Neutrophil (primary cell): Measurements from ENCODE around the gene TRMT61A.

ENCODE experiments used
- H3K27ac ChIP-seq: fragments of 200-600 bp; sonication (generic); 2 replicates; pipeline ENCODE4 v1.5.1; 2016; ENCODE audit warnings: mild to moderate bottlenecking, moderate library complexity
- H3K27me3 ChIP-seq: fragments of 200-600 bp; sonication (generic); 2 replicates; pipeline ENCODE4 v1.6.0; 2016; ENCODE audit warnings: mild to moderate bottlenecking
- H3K36me3 ChIP-seq: fragments of 200-600 bp; sonication (generic); 2 replicates; pipeline ENCODE4 v1.5.1; 2017
- H3K4me1 ChIP-seq, 2 experiments: fragments of 200-600 bp in 1 of 2; sonication (generic) in 1 of 2; 1 replicate in 1 of 2; 2 replicates in 1 of 2; pipeline versions ENCODE4 v1.5.1 to v1.6.1; 2013 to 2016; ENCODE audit warnings: low read depth in 1 of 2, low read length in 1 of 2, mild to moderate bottlenecking in 1 of 2, moderate library complexity in 1 of 2; ENCODE audit not compliant: control insufficient read depth in 1 of 2, insufficient read depth in 1 of 2
- H3K4me3 ChIP-seq, 2 experiments: fragments of 200-600 bp in 1 of 2; sonication (generic) in 1 of 2; 1 replicate in 1 of 2; 2 replicates in 1 of 2; pipeline ENCODE4 v1.5.1; 2013 to 2016; ENCODE audit warnings: low read depth in 1 of 2, low read length in 1 of 2, mild to moderate bottlenecking in 1 of 2, moderate library complexity in 1 of 2
- H3K9me3 ChIP-seq: fragments of 200-600 bp; sonication (generic); 2 replicates; pipeline ENCODE4 v1.5.1; 2016
- CTCF ChIP-seq: fragments of 200-600 bp; sonication (generic); IDR thresholded peaks from 2 replicates; pipeline ENCODE4 v1.5.1; 2016; ENCODE audit warnings: antibody characterized with exemption

Gene TRMT61A

GRCh38 chr14:103488960-103489359, 40.0 kb upstream of the TRMT61A start:
- TF ChIP-seq CTCF: no peak
- Histone ChIP-seq H3K27ac (no peak overlapping the region), H3K27me3 (no peaks in the 10 kb centered on the region), H3K9me3 (no peaks in the 10 kb centered on the region), H3K36me3 (peaks cover 91% of the 10 kb centered on the region), H3K4me1 (peaks cover 0 to 5% of the 10 kb centered on the region in 2 experiments), H3K4me3 (no peak overlapping the region)

- peaks cover 91% of the 10 kb centered on the region for H3K36me3 ChIP-seq
Observed at GRCh38 chr14:103489621-103490020, 39.4 kb upstream of the TRMT61A start.

GRCh38 chr14:103491691-103492090, 37.3 kb upstream of the TRMT61A start:
- H3K36me3 ChIP-seq: peaks cover 97% of the 10 kb centered on the region
- no peak overlapping the region for H3K4me3 ChIP-seq
- no peak overlapping the region for H3K27ac ChIP-seq
- H3K27me3 ChIP-seq: no peaks in the 10 kb centered on the region
- TF ChIP-seq CTCF: no peak
- no peaks in the 10 kb centered on the region for H3K9me3 ChIP-seq
- peaks cover 0 to 5% of the 10 kb centered on the region in 2 experiments for H3K4me1 ChIP-seq

More at GRCh38 chr14:103489621-103490020, 39.4 kb upstream of the TRMT61A start:
- Histone ChIP-seq H3K4me3 (no peak overlapping the region), H3K9me3 (no peaks in the 10 kb centered on the region), H3K4me1 (peaks cover 0 to 5% of the 10 kb centered on the region in 2 experiments), H3K27me3 (no peaks in the 10 kb centered on the region), H3K27ac (no peak overlapping the region)
- no peak for TF ChIP-seq CTCF

GRCh38 chr14:103492156-103492925, 36.7 kb upstream of the TRMT61A start:
- Histone ChIP-seq H3K27ac (no peak overlapping the region), H3K36me3 (peaks cover 100% of the 10 kb centered on the region), H3K9me3 (no peaks in the 10 kb centered on the region), H3K4me1 (peaks cover 0 to 5% of the 10 kb centered on the region in 2 experiments), H3K27me3 (no peaks in the 10 kb centered on the region), H3K4me3 (no peak overlapping the region)
- no peak for TF ChIP-seq CTCF

GRCh38 chr14:103495854-103496253, 33.1 kb upstream of the TRMT61A start:
- peaks cover 99% of the 10 kb centered on the region for H3K36me3 ChIP-seq

More at GRCh38 chr14:103495854-103496253, 33.1 kb upstream of the TRMT61A start:
- H3K27me3 ChIP-seq: no peaks in the 10 kb centered on the region
- H3K4me1 ChIP-seq: peaks cover 0 to 5% of the 10 kb centered on the region in 2 experiments
- TF ChIP-seq CTCF: no peak
- no peak overlapping the region for H3K27ac ChIP-seq
- H3K4me3 ChIP-seq: no peak overlapping the region
- no peaks in the 10 kb centered on the region for H3K9me3 ChIP-seq
